PC-3 (cell line): Measurements from ENCODE around the gene PAGR1. TPM values are rescaled to one million over a fixed set of nuclear protein-coding genes. Genes with fewer than 3 reads are reported as not detected.
A peak's percentile ranks its signal among the peaks of the same experiment; 100 is the strongest.

Experiments
- ATAC-seq: fragments of 200-7000 bp; cut with Tn5 transposase; 2 replicates; pipeline ENCODE4 v1.9.1; 2020; ENCODE audit warnings: mild to moderate bottlenecking, moderate library complexity
- BruUV-seq: library from RNA; stranded (reverse); fragments of 400-500 nt; replicated peaks from 2 replicates; lab custom pipeline; 2021; lab: Mats Ljungman, UMichigan
- CTCF ChIA-PET: fragments of 300-600 bp; sonication (Branson Sonifier 250); formaldehyde crosslinking; loops from one replicate; lab custom pipeline; 2022; ENCODE audit warnings: antibody characterized with exemption; lab: Charles Lee
- POLR2A ChIA-PET: fragments of 300-600 bp; sonication (Branson Sonifier 250); formaldehyde crosslinking; loops from one replicate; lab custom pipeline; 2022; ENCODE audit warnings: antibody characterized with exemption; ENCODE audit not compliant: unreplicated experiment; lab: Charles Lee
- DNase-seq: peaks from one replicate; pipeline ENCODE4 v3.0.0-alpha.2; 2015
- H2AFZ ChIP-seq: fragments of 300-600 bp; sonication (generic); 2 replicates; pipeline ENCODE4 v1.6.0; 2016; ENCODE audit warnings: antibody characterized with exemption, low read length
- H3F3A ChIP-seq: fragments of 300-600 bp; sonication (generic); one replicate; pipeline ENCODE4 v1.6.0; 2017; ENCODE audit warnings: antibody characterized with exemption, low read length, control low read depth, mild to moderate bottlenecking; ENCODE audit not compliant: unreplicated experiment
- H3K27ac ChIP-seq: fragments of 300-600 bp; sonication (generic); 2 replicates; pipeline ENCODE4 v1.5.1; 2016; ENCODE audit warnings: mild to moderate bottlenecking, low read length
- H3K27me3 ChIP-seq: fragments of 300-600 bp; sonication (generic); 2 replicates; pipeline ENCODE4 v1.6.1; 2016; ENCODE audit warnings: low read length, mixed read lengths
- H3K36me3 ChIP-seq: fragments of 300-600 bp; sonication (generic); 2 replicates; pipeline ENCODE4 v1.6.1; 2016; ENCODE audit warnings: low read depth, mixed run types, low read length, mixed read lengths
- H3K4me1 ChIP-seq: fragments of 300-600 bp; sonication (generic); 2 replicates; pipeline ENCODE4 v1.5.1; 2016; ENCODE audit warnings: low read length; ENCODE audit not compliant: insufficient read depth
- H3K4me2 ChIP-seq: fragments of 300-600 bp; sonication (generic); 2 replicates; pipeline ENCODE4 v1.6.0; 2016; ENCODE audit warnings: low read length
- H3K4me3 ChIP-seq: fragments of 300-600 bp; sonication (generic); 2 replicates; pipeline ENCODE4 v1.5.1; 2016; ENCODE audit warnings: mild to moderate bottlenecking, low read length, mixed read lengths
- H3K79me2 ChIP-seq: fragments of 300-600 bp; sonication (generic); 2 replicates; pipeline ENCODE4 v1.6.1; 2017; ENCODE audit warnings: low read length, mixed read lengths
- H3K9ac ChIP-seq: fragments of 300-600 bp; sonication (generic); 2 replicates; pipeline ENCODE4 v1.6.0; 2016; ENCODE audit warnings: mild to moderate bottlenecking, low read length
- H3K9me2 ChIP-seq: fragments of 300-600 bp; sonication (generic); replicated peaks from 2 replicates; pipeline ENCODE4 v1.6.1; 2016; ENCODE audit warnings: mixed run types, low read length, mixed read lengths
- H3K9me3 ChIP-seq: fragments of 300-600 bp; sonication (generic); 2 replicates; pipeline ENCODE4 v1.6.1; 2016; ENCODE audit warnings: low read length, mixed read lengths
- H4K20me1 ChIP-seq: fragments of 300-600 bp; sonication (generic); 2 replicates; pipeline ENCODE4 v1.6.1; 2016; ENCODE audit warnings: low read length, mixed read lengths
- CTCF ChIP-seq: fragments of 300-600 bp; sonication (generic); conservative IDR thresholded peaks from 2 replicates; pipeline ENCODE4 v1.5.1; 2017; ENCODE audit warnings: antibody characterized with exemption, low read depth, mild to moderate bottlenecking, low read length
- EZH2 ChIP-seq: fragments of 300-600 bp; sonication (generic); IDR thresholded peaks from one replicate; pipeline ENCODE4 v1.6.1; 2017; ENCODE audit warnings: antibody characterized with exemption, mild to moderate bottlenecking, low read length; ENCODE audit not compliant: unreplicated experiment
- EZH2phosphoT487 ChIP-seq: fragments of 300-600 bp; sonication (generic); IDR thresholded peaks from 2 replicates; pipeline ENCODE4 v1.6.1; 2018; ENCODE audit warnings: mild to moderate bottlenecking, antibody characterized with exemption, low read length, borderline replicate concordance
- intact Hi-C: fragments of 100-400 bp; cut with micrococcal nuclease; formaldehyde crosslinking; loops from 2 replicates; pipeline ENCODE4 v1.9.0; 2023
- total RNA-seq: library from RNA; depleted of rRNA; stranded (reverse); fragments of >200 nt; gene quantifications from 2 replicates; pipeline ENCODE4 v1.2.3, GENCODE V29; 2014

The PAGR1 gene
- total RNA-seq, 1 experiment from 2014 or later = 53.8 TPM

GRCh38 chr16:29819506-29819905 is 3.6 kb downstream of the PAGR1 start:
- H3K79me2 ChIP-seq = peaks cover 38% of the 10 kb centered on the region
- intact Hi-C loops = loop anchor here (5.0 kb wide), 2 partner anchors 43 to 203 kb away; partner anchors contain the start of genes C16orf92 and CDIPT
- H3K9me2 ChIP-seq = no peaks in the 10 kb centered on the region
- POLR2A ChIA-PET = interaction anchor here (0.8 kb wide), 1 partner anchor 11 kb away, joined by 3 read pairs; no protein-coding TSS in a partner anchor
- CTCF ChIA-PET = interaction anchor here (1.0 to 2.7 kb wide), 3 partner anchors 23 to 80 kb away, joined by 5 to 9 read pairs (median 8); partner anchors contain the start of gene SEZ6L2
- H3K4me1 ChIP-seq = peaks cover 62% of the 10 kb centered on the region
- no peak overlapping the region for H2AFZ ChIP-seq
- H3K9ac ChIP-seq = no peak overlapping the region
- H4K20me1 ChIP-seq = no peaks in the 10 kb centered on the region
- peaks cover 3% of the 10 kb centered on the region for H3F3A ChIP-seq
- no peak overlapping the region for H3K27ac ChIP-seq
- no peaks in the 10 kb centered on the region for H3K27me3 ChIP-seq
- TF ChIP-seq CTCF = peak; percentile 49
- no peak for TF ChIP-seq EZH2phosphoT487
- no TSS peak for BruUV-seq
- no peaks in the 10 kb centered on the region; the same call in none of the 2 replicates for H3K36me3 ChIP-seq
- no peaks in the 10 kb centered on the region for H3K9me3 ChIP-seq
- DNase-seq = no peak
- ATAC-seq = no peak
- peak overlapping the region; percentile 76 for H3K4me3 ChIP-seq
- H3K4me2 ChIP-seq = peak overlapping the region; percentile 92

GRCh38 chr16:29820271-29820701 is 4.3 kb downstream of the PAGR1 start, which contains the start of gene MVP:
MVP (plus strand) TSS chr16:29820462; CDS start chr16:29830550, 10,088 bp downstream.
- BruUV-seq = no TSS peak
- peak; percentile 59 for DNase-seq

More at GRCh38 chr16:29820271-29820701, 4.3 kb downstream of the PAGR1 start, which contains the start of gene MVP:
- no peak for TF ChIP-seq CTCF
- TF ChIP-seq EZH2phosphoT487 = no peak
- TF ChIP-seq EZH2 = no peak
- H4K20me1 ChIP-seq = no peaks in the 10 kb centered on the region
- H3K36me3 ChIP-seq = no peaks in the 10 kb centered on the region; the same call in none of the 2 replicates
- ChIA-PET POLR2A (interaction anchor here (0.8 kb wide), 1 partner anchor 11 kb away, joined by 3 read pairs; no protein-coding TSS in a partner anchor), CTCF (interaction anchor here (0.6 to 2.7 kb wide), 4 partner anchors 23 to 102 kb away, joined by 5 to 9 read pairs (median 7); partner anchors contain the start of gene SEZ6L2)
- H3K9me3 ChIP-seq = no peaks in the 10 kb centered on the region
- H3K9me2 ChIP-seq = no peaks in the 10 kb centered on the region
- peaks cover 64% of the 10 kb centered on the region for H3K4me1 ChIP-seq
- H3K27me3 ChIP-seq = no peaks in the 10 kb centered on the region
- H3K4me3 ChIP-seq = peak within 1 kb of the TSS; percentile 76
- peaks cover 38% of the 10 kb centered on the region for H3K79me2 ChIP-seq
- peak within 1 kb of the TSS; percentile 92 for H3K4me2 ChIP-seq
- peaks cover 3% of the 10 kb centered on the region for H3F3A ChIP-seq
- ATAC-seq = peak; percentile 45
- H2AFZ ChIP-seq = peak within 1 kb of the TSS; percentile 50; the same call in 1 of the 2 replicates
- peak within 1 kb of the TSS; percentile 62 for H3K27ac ChIP-seq
- intact Hi-C loops = no loop called here
- peak within 1 kb of the TSS; percentile 56 for H3K9ac ChIP-seq
